Activated T-cell treated with anti-CD3 and anti-CD28 coated beads, Interleukin-2, amount 50 U/mL, for 4 hours (primary cell): Measurements from ENCODE around the gene RIOK3. TPM values are rescaled to one million over a fixed set of nuclear protein-coding genes. Genes with fewer than 3 reads are reported as not detected.
"Not testable (repeated sequence)": the region's sequence is repeated elsewhere in the genome, so short reads cannot be mapped to it uniquely, and the experiment has no call there.

ENCODE experiments used
- ATAC-seq, 2 donors: fragments of 200-7000 bp; cut with Tn5 transposase; one replicate each; pipeline ENCODE4 v1.10.0; 2021
- DNase-seq: peaks from one replicate; pipeline ENCODE4 v3.0.0-alpha.2; 2020
- H3K27me3 Mint-ChIP-seq: one replicate; pipeline ENCODE4 v1.8.0; 2021; ENCODE audit warnings: low read depth, mixed read lengths
- H3K36me3 Mint-ChIP-seq: one replicate; pipeline ENCODE4 v1.8.0; 2022; ENCODE audit warnings: mixed read lengths; ENCODE audit not compliant: insufficient read depth
- H3K4me1 Mint-ChIP-seq: one replicate; pipeline ENCODE4 v1.8.0; 2021; ENCODE audit warnings: low read depth, mixed read lengths
- H3K4me3 Mint-ChIP-seq: one replicate; pipeline ENCODE4 v1.8.0; 2021; ENCODE audit warnings: mild to moderate bottlenecking, moderate library complexity, mixed read lengths
- H3K9me3 Mint-ChIP-seq: one replicate; pipeline ENCODE4 v1.8.0; 2021; ENCODE audit warnings: mixed read lengths
- total RNA-seq, 3 donors: library from RNA; stranded (reverse); gene quantifications; one replicate each; pipeline ENCODE4 v1.2.1, GENCODE V29; 2021

RIOK3 gene
- total RNA-seq, 3 donors from 2014 or later = 42.9 to 55.4 (median 50.8) TPM

DNA sequence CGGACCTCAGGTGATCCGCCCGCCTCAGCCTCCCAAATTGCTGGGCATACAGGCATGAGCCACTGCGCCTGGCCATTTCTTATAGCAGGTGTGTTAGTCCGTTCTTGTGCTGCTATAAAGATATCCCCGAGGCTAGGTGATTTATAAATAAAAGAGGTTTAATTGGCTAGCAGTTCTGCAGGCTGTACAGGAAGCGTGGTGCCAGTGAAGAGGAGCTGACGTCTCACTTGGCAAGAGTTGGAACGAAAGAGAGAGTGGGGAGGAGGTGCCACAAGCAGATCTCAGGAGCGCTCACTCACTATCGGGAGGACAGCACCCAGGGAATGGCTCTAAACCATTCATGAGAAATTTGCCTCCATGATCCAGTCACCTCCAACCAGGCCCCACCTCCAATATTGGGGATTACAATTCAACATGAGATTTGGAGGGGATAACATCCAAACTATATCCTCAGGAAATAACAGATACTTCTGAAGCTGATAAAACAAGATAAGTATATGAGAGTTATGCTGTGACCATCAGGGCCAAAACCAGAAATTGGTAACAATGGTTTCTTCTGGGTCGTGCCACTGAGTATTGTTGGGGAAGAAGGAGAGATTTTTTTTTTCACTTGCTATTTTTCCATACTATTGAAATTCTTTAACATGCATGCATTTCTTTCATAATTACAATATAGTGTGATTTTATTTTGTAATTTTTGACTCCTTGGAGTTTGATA is 42.8 kb downstream of the RIOK3 start:
- Mint-ChIP-seq H3K4me1 (peaks cover 17% of the 10 kb centered on the region), H3K9me3 (no peaks in the 10 kb centered on the region), H3K4me3 (no peak overlapping the region), H3K27me3 (no peaks in the 10 kb centered on the region), H3K36me3 (no peaks in the 10 kb centered on the region)
- DNase-seq (no peak), ATAC-seq (no peak)

GRCh38 chr18:23498117-23498516 is 45.0 kb downstream of the RIOK3 start:
- Mint-ChIP-seq H3K4me1 (peaks cover 26% of the 10 kb centered on the region), H3K9me3 (no peaks in the 10 kb centered on the region), H3K36me3 (no peaks in the 10 kb centered on the region), H3K4me3 (no peak overlapping the region), H3K27me3 (no peaks in the 10 kb centered on the region)
- DNase-seq = no peak
- ATAC-seq = no peak

- DNase-seq = peak; percentile 64
- H3K4me1 Mint-ChIP-seq = peaks cover 26% of the 10 kb centered on the region
- no peaks in the 10 kb centered on the region for H3K9me3 Mint-ChIP-seq
- peak; percentile 31 to 35 for ATAC-seq
- no peak overlapping the region for H3K4me3 Mint-ChIP-seq
- H3K27me3 Mint-ChIP-seq = no peaks in the 10 kb centered on the region
- H3K36me3 Mint-ChIP-seq = no peaks in the 10 kb centered on the region
Observed at GRCh38 chr18:23498877-23499276, 45.8 kb downstream of the RIOK3 start.

- Mint-ChIP-seq H3K27me3 (no peaks in the 10 kb centered on the region), H3K4me1 (peaks cover 29% of the 10 kb centered on the region), H3K36me3 (no peaks in the 10 kb centered on the region), H3K4me3 (no peak overlapping the region), H3K9me3 (no peaks in the 10 kb centered on the region)
- ATAC-seq (no peak), DNase-seq (no peak)
Observed at GRCh38 chr18:23499291-23499781, 46.2 kb downstream of the RIOK3 start.

DNA sequence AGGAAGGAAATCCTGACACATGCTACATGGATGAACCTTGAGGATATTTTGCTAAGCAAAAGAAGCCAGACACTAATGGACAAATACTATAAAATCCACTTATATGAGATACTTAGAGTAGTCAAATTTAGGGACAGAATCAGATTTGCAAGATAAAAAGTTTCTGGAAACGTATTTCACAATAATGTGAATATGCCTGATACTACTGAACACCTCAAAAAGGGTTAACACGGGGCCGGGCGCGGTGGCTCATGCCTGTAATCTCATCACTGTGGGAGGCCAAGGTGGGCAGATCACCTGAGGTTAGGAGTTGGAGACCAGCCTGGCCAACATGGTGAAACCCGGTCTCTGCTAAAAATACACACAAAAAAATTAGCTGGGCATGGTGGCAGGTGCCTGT is 48.5 kb downstream of the RIOK3 start:
- no peak for DNase-seq
- no peaks in the 10 kb centered on the region for H3K27me3 Mint-ChIP-seq
- no peak overlapping the region for H3K4me3 Mint-ChIP-seq
- peaks cover 7% of the 10 kb centered on the region for H3K36me3 Mint-ChIP-seq
- H3K4me1 Mint-ChIP-seq = peaks cover 42% of the 10 kb centered on the region
- ATAC-seq = no peak
- H3K9me3 Mint-ChIP-seq = no peaks in the 10 kb centered on the region

DNA sequence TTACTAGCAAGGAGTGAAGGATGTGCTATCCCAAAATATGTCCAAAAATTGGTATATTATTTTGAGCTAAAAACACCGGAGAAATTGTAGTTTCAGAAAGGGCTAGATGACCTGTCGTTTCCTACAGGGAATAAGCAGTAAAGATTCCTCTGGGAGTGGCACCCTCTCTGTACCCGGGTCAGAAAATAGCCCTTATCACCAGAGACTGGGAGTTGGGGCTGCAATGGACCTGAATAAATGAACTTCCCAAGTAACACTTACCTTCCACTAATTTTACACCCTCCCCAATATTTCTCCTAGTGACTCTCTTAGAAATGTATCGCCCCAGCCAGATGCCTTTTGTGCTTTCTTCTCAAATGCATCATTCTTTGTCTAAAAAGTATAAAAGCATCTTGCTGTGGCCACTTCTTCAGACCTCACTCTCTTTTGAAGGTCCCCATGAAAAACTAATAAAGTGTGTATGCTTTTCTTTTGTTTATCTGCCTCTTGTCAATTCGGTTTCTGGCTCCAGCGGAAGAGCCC is 49.5 kb downstream of the RIOK3 start:
- no peaks in the 10 kb centered on the region for H3K27me3 Mint-ChIP-seq
- H3K9me3 Mint-ChIP-seq = no peaks in the 10 kb centered on the region
- ATAC-seq = no peak

GRCh38 chr18:23503038-23503962 is 50.2 kb downstream of the RIOK3 start, which contains the start of gene RMC1:
Gene RMC1, plus strand, starts transcription at chr18:23503511. Its CDS starts 108 bp downstream, at chr18:23503619.
- Mint-ChIP-seq H3K4me1 (peaks cover 53% of the 10 kb centered on the region), H3K36me3 (peaks cover 17% of the 10 kb centered on the region), H3K9me3 (no peaks in the 10 kb centered on the region), H3K4me3 (peak within 1 kb of the TSS; percentile 89), H3K27me3 (no peaks in the 10 kb centered on the region)
- DNase-seq (peak; percentile 98), ATAC-seq (peak; percentile 92 to 93)

More for the DNA sequence above, 49.5 kb downstream of the RIOK3 start:
- DNase-seq = no peak
- Mint-ChIP-seq H3K36me3 (peaks cover 13% of the 10 kb centered on the region), H3K4me1 (peaks cover 49% of the 10 kb centered on the region), H3K4me3 (peak overlapping the region; percentile 85)

DNA sequence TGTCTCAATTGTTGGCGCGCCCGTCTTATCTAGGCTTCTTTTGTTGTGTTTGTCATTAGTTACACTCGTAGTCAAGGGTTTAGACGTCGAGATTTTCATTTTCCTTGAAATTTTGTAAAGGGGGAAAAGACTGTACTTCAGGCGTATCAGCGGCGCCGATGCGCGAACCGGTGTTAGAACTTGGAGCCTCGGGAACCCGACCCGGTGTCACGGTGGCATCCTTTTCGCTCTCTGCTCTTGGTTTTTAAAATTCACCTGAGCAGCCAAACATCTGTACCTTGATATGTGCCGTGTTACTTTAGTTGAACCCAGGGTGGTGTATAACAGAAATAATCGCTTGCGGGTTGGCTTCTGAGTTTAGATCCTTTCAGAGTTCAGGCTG is 50.9 kb downstream of the RIOK3 start:
- ATAC-seq (no peak), DNase-seq (no peak)
- H3K36me3 Mint-ChIP-seq = peaks cover 23% of the 10 kb centered on the region
- peak overlapping the region; percentile 89 for H3K4me3 Mint-ChIP-seq
- H3K9me3 Mint-ChIP-seq = no peaks in the 10 kb centered on the region
- H3K4me1 Mint-ChIP-seq = peaks cover 52% of the 10 kb centered on the region
- no peaks in the 10 kb centered on the region for H3K27me3 Mint-ChIP-seq

GRCh38 chr18:23504720-23505119 is 51.6 kb downstream of the RIOK3 start:
- no peaks in the 10 kb centered on the region for H3K27me3 Mint-ChIP-seq
- no peaks in the 10 kb centered on the region for H3K9me3 Mint-ChIP-seq
- ATAC-seq (peak; percentile 10 to 17), DNase-seq (no peak)
- peaks cover 23% of the 10 kb centered on the region for H3K36me3 Mint-ChIP-seq
- H3K4me3 Mint-ChIP-seq = peak overlapping the region; percentile 89
- H3K4me1 Mint-ChIP-seq = peaks cover 46% of the 10 kb centered on the region

DNA sequence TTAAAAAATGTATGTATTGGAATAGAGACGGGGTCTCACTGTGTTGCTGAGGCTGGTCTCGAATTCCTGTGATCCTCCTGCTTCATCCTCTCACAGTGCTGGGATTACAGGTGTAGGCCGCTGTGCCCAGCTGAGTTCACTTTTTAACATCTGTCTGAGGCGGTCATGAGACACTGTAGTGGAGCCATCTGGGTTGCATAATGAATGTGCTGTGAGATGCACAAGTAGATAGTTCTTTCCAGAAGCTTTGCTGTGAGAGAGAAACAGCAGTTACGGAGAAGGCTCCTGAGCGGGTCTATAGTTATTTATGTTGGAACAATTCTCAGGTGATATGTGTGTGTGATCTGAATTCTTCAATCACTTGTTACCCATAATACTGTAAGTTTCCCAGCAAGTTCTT is 53.3 kb downstream of the RIOK3 start:
- DNase-seq (no peak), ATAC-seq (no peak)
- H3K36me3 Mint-ChIP-seq = peaks cover 33% of the 10 kb centered on the region
- no peak overlapping the region for H3K4me3 Mint-ChIP-seq
- no peaks in the 10 kb centered on the region for H3K27me3 Mint-ChIP-seq
- H3K9me3 Mint-ChIP-seq = no peaks in the 10 kb centered on the region
- peaks cover 47% of the 10 kb centered on the region for H3K4me1 Mint-ChIP-seq

- ATAC-seq, H3K27me3 Mint-ChIP-seq, H3K9me3 Mint-ChIP-seq, DNase-seq, H3K4me3 Mint-ChIP-seq: not testable (repeated sequence)
- Mint-ChIP-seq H3K36me3 (peaks cover 40% of the 10 kb centered on the region), H3K4me1 (peaks cover 41% of the 10 kb centered on the region)
Observed at GRCh38 chr18:23510923-23511322, 57.8 kb downstream of the RIOK3 start.

DNA sequence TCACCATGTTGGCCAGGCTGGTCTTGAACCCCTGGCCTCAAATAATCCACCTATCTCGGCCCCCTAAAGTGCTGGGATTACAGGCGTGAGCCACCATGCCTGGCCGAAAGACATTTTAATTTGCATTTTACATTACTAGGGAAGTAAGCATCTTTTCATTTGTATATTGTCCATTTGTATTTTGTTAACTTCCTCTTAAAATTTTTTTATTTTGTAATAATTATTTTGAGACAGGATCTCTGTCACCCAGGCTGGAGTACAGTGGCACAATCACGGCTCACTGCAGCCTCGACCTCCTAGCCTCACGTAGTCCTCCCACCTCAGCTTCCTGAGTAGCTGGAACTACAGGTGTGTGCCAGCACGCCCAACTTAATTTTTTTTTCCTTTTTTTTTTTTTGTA is 59.1 kb downstream of the RIOK3 start:
- not testable (repeated sequence) for DNase-seq, H3K4me3 Mint-ChIP-seq, H3K9me3 Mint-ChIP-seq, ATAC-seq, H3K27me3 Mint-ChIP-seq
- Mint-ChIP-seq H3K36me3 (peaks cover 36% of the 10 kb centered on the region), H3K4me1 (peaks cover 36% of the 10 kb centered on the region)

- peak in 1 of 2 donors; percentile 28 for ATAC-seq
- Mint-ChIP-seq H3K27me3 (no peaks in the 10 kb centered on the region), H3K9me3 (no peaks in the 10 kb centered on the region), H3K36me3 (peaks cover 34% of the 10 kb centered on the region), H3K4me1 (peaks cover 33% of the 10 kb centered on the region), H3K4me3 (no peak overlapping the region)
- DNase-seq = no peak
Observed at GRCh38 chr18:23512641-23513040, 59.6 kb downstream of the RIOK3 start.

DNA sequence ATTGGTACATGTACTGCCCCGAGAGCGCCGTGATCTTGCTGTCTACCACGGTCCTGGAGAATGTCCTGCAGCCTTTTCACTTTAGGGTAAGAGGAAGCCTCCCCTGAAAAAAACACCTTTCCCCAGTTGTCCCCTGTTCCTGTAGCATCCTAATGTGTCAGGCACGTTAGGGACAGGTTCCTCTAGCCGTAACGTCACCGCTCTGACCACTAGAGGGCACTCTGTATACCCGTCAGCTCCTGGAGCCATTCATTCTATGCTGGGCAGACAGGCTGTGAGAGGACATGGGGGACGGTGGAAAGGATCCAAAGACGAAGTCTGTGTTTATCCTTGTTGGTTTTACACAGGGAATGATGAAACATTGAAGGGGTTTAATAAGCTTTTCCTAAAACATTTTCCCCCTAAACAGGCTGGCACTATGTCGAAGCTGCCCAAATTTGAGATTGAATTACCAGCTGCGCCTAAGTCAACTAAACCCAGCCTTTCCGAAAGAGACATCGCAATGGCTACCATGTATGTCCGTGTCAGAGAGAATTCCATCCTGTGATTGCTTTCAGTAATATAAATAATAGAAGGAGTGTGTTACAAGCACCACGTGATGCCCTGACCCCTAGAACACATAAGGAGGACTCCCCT is 62.9 kb downstream of the RIOK3 start:
- peak; percentile 72 for DNase-seq
- ATAC-seq = peak; percentile 98 to 99
- Mint-ChIP-seq H3K36me3 (peaks cover 37% of the 10 kb centered on the region), H3K9me3 (no peaks in the 10 kb centered on the region), H3K27me3 (no peaks in the 10 kb centered on the region), H3K4me1 (peaks cover 21% of the 10 kb centered on the region), H3K4me3 (no peak overlapping the region)
